Measurements from ENCODE around the gene SRD5A3. TPM values are rescaled to one million over a fixed set of nuclear protein-coding genes. Genes with fewer than 3 reads are reported as not detected.
A peak's percentile ranks its signal among the peaks of the same experiment; 100 is the strongest.
"Not testable (repeated sequence)": the region's sequence is repeated elsewhere in the genome, so short reads cannot be mapped to it uniquely, and the experiment has no call there.

Gene SRD5A3
- total RNA-seq, 1 donor from 2014 or later, result 25.5 TPM

- Histone ChIP-seq H3K4me1 (peaks cover 23% of the 10 kb centered on the region), H3K27ac (no peak overlapping the region), H3K27me3 (no peaks in the 10 kb centered on the region), H3K4me3 (no peak overlapping the region), H3K9me3 (no peaks in the 10 kb centered on the region), H3K36me3 (no peaks in the 10 kb centered on the region)
- intact Hi-C loops (cut with DNase I), result loop anchor here (10.0 kb wide), 1 partner anchor 50 kb away; the partner anchor contains the start of gene TMEM165
- no peak for TF ChIP-seq POLR2A (IDR thresholded peaks at IDR 0.05)
- no peak for TF ChIP-seq POLR2AphosphoS5 (IDR thresholded peaks at IDR 0.05; ENCODE audit: insufficient read depth in 1 of 2, low read depth in 1 of 2)
- TF ChIP-seq CTCF (IDR thresholded peaks at IDR 0.05), result no peak
- no peak for DNase-seq (ENCODE audit: extremely low spot score in 2 of 2)
These were observed 988 bp upstream of the SRD5A3 start for GRCh38 chr4:55345054-55345453.

DNA sequence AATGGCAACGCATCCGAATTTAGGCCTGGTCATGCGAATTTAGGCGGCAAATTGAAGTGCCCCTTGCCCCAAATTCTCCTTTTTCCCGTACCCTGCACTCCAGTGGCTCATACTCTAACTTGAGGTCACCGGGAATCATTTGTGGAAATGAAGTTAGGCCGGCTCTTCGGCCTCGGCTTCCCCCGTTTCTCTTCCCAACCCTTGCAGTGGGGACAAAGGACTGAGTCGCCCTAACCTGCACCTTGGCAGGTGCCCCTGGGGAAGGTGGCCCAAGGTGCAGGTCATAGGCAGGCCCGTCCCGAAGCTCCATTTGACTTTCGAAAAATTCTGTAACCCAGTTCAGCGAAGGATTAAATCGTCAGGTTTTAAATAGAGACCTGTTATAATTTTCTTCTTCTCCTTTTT is 811 bp downstream of the SRD5A3 start:
- intact Hi-C loops (cut with DNase I), result loop anchor here (2.0 to 10.0 kb wide), 2 partner anchors 48 to 200 kb away; partner anchors contain the start of genes CLOCK and TMEM165
- TF ChIP-seq POLR2AphosphoS5 (IDR thresholded peaks at IDR 0.05; ENCODE audit: insufficient read depth in 1 of 2, low read depth in 1 of 2) (no peak), CTCF (IDR thresholded peaks at IDR 0.05) (no peak), POLR2A (IDR thresholded peaks at IDR 0.05) (no peak)
- Histone ChIP-seq H3K27me3 (no peaks in the 10 kb centered on the region), H3K36me3 (no peaks in the 10 kb centered on the region), H3K9me3 (no peaks in the 10 kb centered on the region), H3K27ac (peak overlapping the region; percentile 98), H3K4me3 (peak overlapping the region; percentile 68 to 76), H3K4me1 (peaks cover 23% of the 10 kb centered on the region)
- DNase-seq (ENCODE audit: extremely low spot score in 2 of 2), result no peak

GRCh38 chr4:55347610-55348228 is 1.7 kb downstream of the SRD5A3 start:
- H3K36me3 ChIP-seq, result no peaks in the 10 kb centered on the region
- peaks cover 23% of the 10 kb centered on the region for H3K4me1 ChIP-seq
- DNase-seq (ENCODE audit: extremely low spot score in 2 of 2), result no peak
- H3K27ac ChIP-seq, result no peak overlapping the region
- H3K9me3 ChIP-seq, result no peaks in the 10 kb centered on the region
- TF ChIP-seq POLR2A (IDR thresholded peaks at IDR 0.05) (no peak), CTCF (IDR thresholded peaks at IDR 0.05) (no peak), POLR2AphosphoS5 (IDR thresholded peaks at IDR 0.05; ENCODE audit: insufficient read depth in 1 of 2, low read depth in 1 of 2) (no peak)
- no peaks in the 10 kb centered on the region for H3K27me3 ChIP-seq
- no peak overlapping the region for H3K4me3 ChIP-seq
- intact Hi-C loops (cut with DNase I), result loop anchor here (2.0 to 10.0 kb wide), 2 partner anchors 47 to 199 kb away; partner anchors contain the start of genes CLOCK and TMEM165

- Histone ChIP-seq H3K9me3 (no peaks in the 10 kb centered on the region), H3K4me1 (peaks cover 23% of the 10 kb centered on the region), H3K36me3 (no peaks in the 10 kb centered on the region), H3K4me3 (no peak overlapping the region), H3K27me3 (no peaks in the 10 kb centered on the region), H3K27ac (no peak overlapping the region)
- TF ChIP-seq POLR2A (IDR thresholded peaks at IDR 0.05), result no peak
- TF ChIP-seq POLR2AphosphoS5 (IDR thresholded peaks at IDR 0.05; ENCODE audit: insufficient read depth in 1 of 2, low read depth in 1 of 2), result no peak
- no peak for TF ChIP-seq CTCF (IDR thresholded peaks at IDR 0.05)
- DNase-seq (ENCODE audit: extremely low spot score in 2 of 2), result no peak
- intact Hi-C loops (cut with DNase I), result loop anchor here (10.0 kb wide), 1 partner anchor 46 kb away; the partner anchor contains the start of gene TMEM165
These were observed 2.4 kb downstream of the SRD5A3 start for GRCh38 chr4:55348466-55348865.

DNA sequence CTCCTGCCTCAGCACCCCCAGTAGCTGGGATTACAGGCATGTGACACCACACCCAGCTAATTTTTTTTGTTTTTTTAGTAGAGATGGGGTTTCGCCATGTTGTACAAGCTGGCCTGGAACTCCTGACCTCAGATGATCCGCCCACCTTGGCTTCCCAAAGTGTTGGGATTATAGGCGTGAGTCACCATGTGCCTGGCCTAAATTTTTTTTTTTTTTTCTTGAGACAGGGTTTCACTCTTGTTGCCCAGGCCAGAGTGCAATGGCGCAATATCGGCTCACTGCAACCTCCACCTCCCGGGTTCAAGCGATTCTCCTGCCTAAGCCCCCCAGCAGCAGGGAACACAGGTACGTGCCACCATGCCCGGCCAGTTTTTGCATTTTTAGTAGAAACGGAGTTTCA is 4.8 kb downstream of the SRD5A3 start:
- DNase-seq (ENCODE audit: extremely low spot score in 2 of 2); H3K27me3 ChIP-seq; H3K36me3 ChIP-seq; H3K4me3 ChIP-seq; H3K9me3 ChIP-seq; H3K27ac ChIP-seq: not testable (repeated sequence)
- H3K4me1 ChIP-seq, result peaks cover 23% of the 10 kb centered on the region
- intact Hi-C loops (cut with DNase I), result loop anchor here (10.0 kb wide), 1 partner anchor 504 kb away; the partner anchor contains the start of gene EXOC1

Data from vagina (tissue), 2 donors.